ENCODE data around the gene CSTA.

Gene CSTA

GRCh38 chr3:122324871-122325323 is at the start of gene CSTA:
TSS of gene CSTA (plus strand) at chr3:122325248. CDS start at chr3:122325293, 45 bp downstream.
- no peak for DNase-seq

GRCh38 chr3:122281891-122282290 is 43.2 kb upstream of the CSTA start:
- DNase-seq: no peak

- no peak for DNase-seq
Measured at GRCh38 chr3:122283796-122284445, 41.1 kb upstream of the CSTA start.

- DNase-seq: no peak
Measured at GRCh38 chr3:122284486-122284885, 40.6 kb upstream of the CSTA start.

GRCh38 chr3:122294359-122294758 is 30.7 kb upstream of the CSTA start:
- DNase-seq: no peak

GRCh38 chr3:122295266-122296062 is 29.6 kb upstream of the CSTA start:
- DNase-seq: no peak

GRCh38 chr3:122298239-122298638 is 26.8 kb upstream of the CSTA start:
- no peak for DNase-seq

GRCh38 chr3:122299215-122299614 is 25.8 kb upstream of the CSTA start:
- no peak for DNase-seq

GRCh38 chr3:122299872-122300460 is 25.1 kb upstream of the CSTA start:
- peak in 1 of 2 experiments; percentile 8 for DNase-seq

GRCh38 chr3:122301063-122301462 is 24.0 kb upstream of the CSTA start:
- no peak for DNase-seq

- DNase-seq: no peak
Measured at GRCh38 chr3:122305818-122306621, 19.0 kb upstream of the CSTA start.

GRCh38 chr3:122306622-122306953 is 18.5 kb upstream of the CSTA start:
- DNase-seq: no peak

- no peak for DNase-seq
Measured at GRCh38 chr3:122307094-122307687, 17.9 kb upstream of the CSTA start.

GRCh38 chr3:122307976-122308375 is 17.1 kb upstream of the CSTA start:
- no peak for DNase-seq

- no peak for DNase-seq
Measured at GRCh38 chr3:122310361-122310760, 14.7 kb upstream of the CSTA start.

GRCh38 chr3:122312826-122313225 is 12.2 kb upstream of the CSTA start:
- DNase-seq: no peak

GRCh38 chr3:122313281-122313680 is 11.8 kb upstream of the CSTA start:
- DNase-seq: no peak

GRCh38 chr3:122314228-122314876 is 10.7 kb upstream of the CSTA start:
- no peak for DNase-seq

- DNase-seq: no peak
Measured at GRCh38 chr3:122315619-122316018, 9.4 kb upstream of the CSTA start.

GRCh38 chr3:122316368-122316767 is 8.7 kb upstream of the CSTA start:
- no peak for DNase-seq

GRCh38 chr3:122318620-122319019 is 6.4 kb upstream of the CSTA start:
- no peak for DNase-seq
